ENCODE data around the gene AOAH.
"Not testable (repeated sequence)": the region's sequence is repeated elsewhere in the genome, so short reads cannot be mapped to it uniquely, and the experiment has no call there.

AOAH gene

DNA sequence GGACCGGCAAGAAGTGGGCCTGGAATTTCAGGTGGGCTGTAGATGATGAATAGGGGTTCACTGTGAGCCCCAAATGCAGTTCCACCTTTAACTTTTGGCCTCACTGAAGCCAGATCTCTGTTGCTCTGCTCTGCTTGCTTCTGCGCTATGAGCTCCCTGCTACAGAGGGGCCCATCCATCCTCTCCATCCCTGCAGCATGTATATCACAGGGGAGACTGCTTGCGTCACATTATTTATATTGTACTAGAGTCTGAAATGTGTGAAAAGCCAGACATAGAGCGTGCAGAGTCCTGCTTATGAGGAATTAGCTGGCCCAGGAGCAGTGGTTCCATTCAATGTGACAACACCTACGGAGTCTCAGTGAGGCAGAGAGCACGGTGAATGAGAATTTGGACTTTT, 69.9 kb downstream of the AOAH start:
- no peak for DNase-seq

DNA sequence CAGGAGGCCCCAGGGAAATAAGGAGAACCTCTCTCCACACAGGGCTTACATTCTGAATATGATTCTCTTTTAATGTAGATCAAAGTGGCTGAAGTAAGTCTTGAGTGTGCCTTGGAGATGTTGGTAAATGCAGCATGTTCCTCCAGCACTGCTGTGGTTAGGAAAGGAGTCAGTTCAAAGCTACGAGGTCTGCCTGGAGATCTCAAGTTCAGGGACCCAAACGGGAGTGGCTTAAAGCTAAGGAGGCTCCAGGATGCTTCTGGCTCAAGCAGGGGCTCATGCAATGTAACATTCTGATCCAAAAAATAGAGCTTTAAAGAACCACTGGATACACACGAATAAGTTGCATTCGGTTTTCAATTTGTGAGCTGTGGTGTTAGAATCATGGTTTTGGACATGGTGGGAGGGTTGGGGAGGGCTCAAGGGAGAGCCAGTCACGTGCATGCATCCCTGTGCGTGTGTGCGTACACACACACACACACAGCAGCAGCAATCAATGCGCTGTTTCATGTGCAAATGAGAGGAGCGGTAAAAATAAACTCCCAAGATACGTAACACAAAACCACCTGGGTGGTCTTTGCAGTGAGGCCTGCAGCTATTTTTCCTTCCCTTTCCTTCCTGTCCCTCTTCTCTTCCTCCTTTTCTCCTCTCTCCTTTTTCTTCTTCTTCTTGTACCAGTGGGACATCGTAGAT, 70.5 kb downstream of the AOAH start:
- DNase-seq: no peak

DNA sequence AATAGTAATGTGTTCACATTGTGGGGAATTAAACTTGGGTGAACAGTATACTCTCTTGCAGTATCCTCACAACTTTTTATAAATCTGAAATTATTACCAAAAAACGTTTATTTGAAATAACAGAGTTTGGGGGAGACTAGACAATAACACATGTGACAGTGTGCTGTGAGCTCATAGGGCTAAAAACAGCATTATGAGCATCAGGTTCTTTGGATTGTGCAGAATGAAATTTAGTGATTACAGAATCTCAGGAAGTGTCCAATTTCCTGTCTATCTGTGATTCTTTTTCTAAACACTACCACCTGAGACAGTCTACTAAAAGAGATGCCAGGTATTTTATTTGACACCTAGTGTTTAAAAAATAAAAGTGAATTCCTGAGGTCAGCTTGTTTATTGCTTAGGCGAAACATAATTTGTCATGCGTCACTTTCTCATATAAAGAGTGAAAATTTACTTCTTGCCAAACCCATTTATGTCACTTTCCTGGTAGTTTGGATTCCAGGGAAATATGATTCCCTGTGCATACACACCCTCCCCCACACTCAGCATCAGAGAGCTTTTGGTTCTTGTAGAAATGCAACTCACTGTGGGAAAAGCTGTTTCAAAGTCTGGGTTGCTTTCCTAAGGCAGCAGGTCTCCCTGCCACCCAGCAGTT, 71.2 kb downstream of the AOAH start:
- no peak for DNase-seq

DNA sequence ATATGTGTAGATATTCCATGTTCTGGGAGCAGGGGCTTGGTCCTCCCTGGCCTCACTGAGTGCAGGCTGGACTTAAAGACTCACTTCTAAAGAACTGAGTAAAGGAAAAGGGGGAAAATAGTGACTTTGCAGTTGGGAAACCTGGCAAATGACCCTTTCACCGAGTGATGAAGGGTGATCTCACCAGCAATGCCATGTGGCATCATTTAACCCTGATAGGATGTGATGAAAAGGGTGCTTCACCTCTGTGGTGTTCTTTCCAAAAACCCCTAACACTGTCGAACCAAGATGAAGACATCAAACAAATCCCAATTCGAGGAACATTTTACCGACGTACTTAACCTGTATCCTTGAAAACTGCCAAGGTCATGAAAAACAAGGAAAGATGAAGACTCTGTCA, 71.9 kb downstream of the AOAH start:
- no peak for DNase-seq

DNA sequence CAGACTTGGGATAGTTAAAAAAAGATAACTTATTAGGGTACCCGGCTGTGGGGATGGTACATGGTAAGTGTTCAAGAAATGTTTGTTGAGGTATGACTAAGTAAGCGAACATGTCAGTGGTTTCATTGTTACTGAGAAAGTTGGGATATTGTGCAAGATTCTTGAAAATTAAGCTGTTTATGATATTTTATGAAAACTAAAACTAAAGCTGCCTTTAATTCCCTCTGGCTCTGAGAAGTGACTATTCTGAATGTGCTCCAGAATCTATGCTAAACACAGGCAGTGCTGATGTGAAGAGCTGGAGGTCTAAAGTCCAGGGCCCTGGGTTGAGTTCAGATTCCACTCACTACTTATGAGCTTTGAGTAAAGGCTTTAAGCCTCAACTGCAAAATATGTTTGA, 72.9 kb downstream of the AOAH start:
- DNase-seq: no peak

DNA sequence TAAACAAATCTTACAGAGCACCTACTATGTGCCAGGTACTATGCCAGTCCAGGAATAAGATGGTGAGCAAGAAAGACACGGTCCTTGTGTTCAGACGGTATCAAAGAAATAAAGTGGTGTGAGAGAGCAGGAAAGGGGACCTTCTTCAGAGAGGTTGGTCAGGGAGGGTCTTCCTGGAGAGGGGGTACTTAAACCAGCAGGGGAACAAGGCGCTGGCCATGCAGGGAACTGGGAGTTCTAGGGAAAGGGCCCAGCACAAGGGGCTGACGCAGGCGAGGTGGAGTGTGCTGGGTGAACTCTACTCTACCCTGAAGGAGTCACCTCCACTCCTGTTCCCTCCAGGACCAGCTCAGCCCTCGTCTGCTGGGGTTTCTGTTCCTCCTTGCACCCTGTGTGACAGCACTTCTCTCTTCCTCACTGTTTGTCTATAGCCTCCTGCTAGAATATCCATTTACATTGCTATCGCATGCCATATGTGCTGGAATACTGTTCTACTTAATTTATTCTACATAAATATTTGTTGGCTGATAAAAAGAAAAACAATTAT, 73.5 kb downstream of the AOAH start:
- no peak for DNase-seq

DNA sequence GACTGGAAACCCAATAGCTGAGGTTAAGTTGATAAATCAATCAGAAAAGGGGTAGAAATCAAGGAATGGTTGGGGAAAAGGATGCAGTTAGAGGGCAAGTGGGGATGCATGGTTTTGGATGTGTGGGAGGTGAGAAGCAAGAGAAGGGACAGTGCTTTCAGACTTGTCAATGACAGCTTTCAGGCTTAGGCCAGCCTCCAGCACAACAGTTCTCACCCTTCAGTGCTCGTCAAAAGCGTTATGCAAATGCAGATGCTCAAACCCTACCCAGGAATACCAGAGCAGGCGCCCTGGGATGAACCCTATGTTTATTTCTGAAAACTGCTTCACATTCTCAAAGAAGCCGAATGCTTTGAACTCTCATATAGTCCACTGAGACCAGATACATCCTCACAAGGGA, 74.0 kb downstream of the AOAH start:
- no peak for DNase-seq

DNA sequence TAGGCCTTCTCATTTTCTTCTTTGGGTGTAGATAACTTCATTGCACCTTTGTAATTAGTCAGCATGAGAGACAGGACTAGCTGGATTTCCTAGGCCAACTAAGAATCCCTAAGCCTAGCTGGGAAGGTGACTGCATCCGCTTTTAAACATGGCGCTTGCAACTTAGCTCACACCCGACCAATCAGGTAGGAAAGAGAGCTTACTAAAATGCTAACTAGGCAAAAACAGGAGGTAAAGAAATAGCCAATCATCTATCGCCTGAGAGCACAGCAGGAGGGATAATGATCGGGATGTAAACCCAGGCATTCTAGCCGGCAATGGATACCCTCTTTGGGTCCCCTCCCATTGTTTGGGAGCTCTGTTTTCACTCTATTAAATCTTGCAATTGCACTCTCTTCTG, 75.0 kb downstream of the AOAH start:
- not testable (repeated sequence) for DNase-seq

DNA sequence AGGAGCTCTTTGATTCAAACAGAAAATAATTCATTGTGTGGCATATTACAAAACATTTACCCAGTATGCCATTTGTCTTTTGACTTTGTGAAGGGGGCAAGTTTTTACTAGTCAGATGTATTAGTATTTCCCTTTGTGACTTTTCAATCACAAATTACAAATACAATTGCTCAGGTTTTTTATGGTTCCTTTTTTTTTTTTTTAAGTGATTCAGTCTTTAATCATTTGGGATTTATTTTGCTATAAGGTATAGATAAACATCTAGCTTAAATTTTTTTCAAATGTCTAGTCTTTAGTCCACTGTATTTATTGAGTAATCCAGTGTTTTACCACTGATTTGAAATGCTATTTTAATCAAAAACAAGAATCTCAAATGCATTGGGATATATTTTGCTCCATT, 75.9 kb downstream of the AOAH start:
- DNase-seq: no peak

DNA sequence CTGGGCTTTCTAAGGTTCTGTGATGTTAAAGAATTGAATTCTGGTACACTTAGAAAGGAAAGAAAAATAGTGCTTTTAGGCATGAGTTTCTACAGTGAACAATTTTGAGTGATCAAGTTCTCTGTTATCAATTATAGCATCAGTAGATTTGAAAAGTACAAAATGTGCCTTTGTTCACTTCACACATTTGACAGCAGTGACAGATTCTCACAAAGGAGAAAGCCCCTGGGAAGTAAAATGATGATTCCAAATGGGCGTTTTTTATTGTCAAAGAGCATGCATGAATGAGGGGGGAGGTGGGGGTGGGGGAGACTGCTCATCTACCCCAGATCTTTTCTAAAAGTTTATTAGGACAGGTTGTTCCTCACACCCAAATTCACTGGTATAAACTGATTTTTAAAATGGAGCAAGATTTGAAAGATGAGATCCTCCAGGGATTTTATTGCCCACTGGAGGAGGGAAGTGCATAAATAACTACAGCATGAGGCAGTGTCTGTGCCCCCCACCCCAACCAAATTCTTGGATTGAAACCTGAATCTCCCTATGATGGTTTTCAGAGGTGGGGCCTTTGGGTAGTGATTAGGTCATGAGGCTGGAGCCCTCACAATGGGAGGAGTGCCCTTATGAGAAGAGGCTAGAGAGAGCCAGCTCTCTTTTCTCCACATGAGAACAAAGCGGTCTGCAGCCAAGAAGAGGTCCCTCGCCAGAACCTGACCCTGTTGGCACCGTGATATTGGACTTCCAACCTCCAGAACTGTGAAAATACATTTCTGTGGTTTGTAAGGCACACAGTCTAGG, 79.5 kb downstream of the AOAH start:
- DNase-seq: no peak

DNA sequence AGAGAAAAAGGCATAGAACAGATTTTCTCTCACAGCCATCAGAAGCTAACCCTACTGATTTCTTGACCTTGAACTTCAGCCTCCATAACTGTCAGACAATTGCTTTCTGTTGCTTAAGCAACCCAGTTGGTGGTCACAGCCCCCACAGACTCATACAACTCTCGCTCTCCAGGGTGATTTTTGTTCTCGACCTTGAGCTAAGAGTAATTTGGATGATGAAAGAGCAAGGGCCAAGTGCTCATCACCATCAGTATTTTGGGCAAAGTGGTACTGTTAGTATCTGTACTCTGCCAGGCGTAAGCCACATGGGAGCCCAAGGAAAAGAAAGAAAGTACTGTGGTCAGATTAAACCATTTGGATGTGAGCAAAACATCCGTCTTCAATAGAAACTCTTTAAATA, 81.9 kb downstream of the AOAH start:
- DNase-seq: no peak

DNA sequence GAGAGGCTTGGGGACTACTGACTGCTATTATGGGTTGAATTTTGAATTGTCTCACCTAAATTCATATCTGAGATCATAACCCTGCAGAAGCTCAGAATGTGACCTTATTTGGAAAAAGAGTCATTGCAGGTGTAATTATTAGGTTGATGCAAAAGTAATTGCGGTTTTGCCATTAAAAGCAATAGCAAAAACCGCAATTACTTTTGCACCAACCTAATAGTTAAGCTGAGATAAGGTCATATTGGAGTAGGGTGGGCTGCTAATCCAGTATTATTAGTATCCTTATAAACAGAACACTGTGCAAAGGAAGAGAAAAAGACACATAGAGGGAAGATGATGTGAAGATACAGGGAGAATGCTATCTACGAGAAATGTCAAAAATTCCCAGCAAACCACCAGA, 82.3 kb downstream of the AOAH start:
- DNase-seq: no peak

DNA sequence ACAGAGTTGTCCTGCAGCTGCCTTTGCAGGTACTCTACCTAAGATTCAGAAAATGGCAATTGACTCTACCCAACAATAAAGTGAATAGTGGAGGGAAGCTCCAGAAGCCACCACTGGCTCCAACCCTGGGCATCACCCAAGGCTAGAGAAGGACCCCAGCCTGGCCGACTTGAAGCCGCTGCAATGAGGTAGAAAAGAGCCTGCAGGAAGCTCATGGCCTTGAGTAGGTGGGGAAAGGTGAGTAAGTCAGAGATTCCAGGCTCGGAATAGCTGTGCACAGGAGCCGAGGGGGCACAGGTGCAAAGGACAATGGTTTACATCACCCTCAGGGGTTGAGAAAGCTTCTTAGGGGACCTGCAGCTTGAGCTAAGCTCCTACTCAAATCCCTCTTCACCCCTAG, 83.6 kb downstream of the AOAH start:
- DNase-seq: no peak

DNA sequence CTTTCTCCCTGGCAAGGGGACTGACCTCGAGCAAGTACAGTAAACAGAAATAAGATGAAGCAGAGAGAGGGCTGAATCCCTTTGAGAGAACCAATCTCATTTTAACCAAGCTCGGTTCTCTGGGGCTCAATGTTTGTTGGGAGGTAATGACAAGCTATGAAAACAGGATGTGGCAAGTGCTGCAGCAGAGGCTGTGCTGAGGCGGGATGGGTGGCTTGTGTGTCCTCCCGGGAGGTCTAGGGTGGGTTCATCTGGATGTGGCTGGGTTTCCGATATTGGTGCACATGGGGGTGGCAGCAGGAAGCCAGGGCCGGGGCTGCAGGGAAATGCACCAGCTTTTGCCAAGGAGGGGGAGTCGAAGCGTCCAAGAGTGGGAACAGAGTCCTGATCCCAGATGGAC, 84.5 kb downstream of the AOAH start:
- DNase-seq: peak; percentile 20

DNA sequence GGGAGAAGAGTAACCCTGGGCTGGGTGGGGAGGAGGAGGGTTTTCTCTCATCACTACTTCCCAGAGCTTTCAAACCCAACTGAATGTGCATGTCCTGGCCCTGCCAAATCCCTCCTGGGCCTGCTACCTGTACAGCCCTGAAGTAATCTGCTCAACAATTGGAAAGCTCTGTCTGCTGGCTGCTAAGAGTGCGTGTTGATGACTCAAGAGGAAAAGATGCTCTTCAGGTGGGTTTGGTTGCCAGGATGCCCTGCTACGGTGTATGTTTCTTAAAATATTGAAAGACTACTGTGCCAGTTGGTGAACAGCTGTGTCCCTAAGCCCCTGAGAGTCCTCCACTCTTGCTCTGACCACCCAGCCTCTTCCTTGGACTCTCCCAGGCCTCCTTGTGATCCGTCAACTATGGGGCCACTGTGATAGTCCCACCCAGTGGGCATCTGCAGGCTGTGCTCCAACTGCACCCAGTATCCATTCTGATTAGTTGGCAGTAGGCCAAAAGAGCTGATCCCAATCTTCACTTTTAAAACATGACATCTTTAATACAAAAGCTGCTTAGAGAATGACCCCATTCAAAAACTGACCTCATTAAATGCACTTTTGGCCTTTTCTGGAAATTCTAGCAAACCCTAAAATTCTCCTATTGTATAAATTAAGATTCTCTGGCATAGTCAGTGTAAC, 85.6 kb downstream of the AOAH start:
- no peak for DNase-seq

DNA sequence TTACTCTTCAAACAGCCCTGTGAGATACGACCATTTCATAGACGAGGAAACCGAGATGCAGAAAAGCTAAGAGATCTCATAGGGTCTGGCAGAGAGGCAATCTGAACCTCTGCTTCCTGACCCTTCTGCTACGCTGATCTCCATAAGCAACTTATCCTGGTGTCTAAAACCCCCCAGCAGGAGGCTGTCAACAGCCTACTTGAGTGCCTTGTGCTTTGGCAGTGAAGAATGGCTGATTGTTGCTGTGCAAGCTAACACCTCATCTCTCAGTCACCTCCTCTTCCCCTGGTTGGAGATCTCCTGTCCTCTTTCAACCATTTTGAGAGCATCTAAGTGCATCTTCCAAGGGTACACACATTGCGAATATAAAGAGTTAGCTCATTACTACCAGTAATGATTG, 86.2 kb downstream of the AOAH start:
- DNase-seq: no peak

DNA sequence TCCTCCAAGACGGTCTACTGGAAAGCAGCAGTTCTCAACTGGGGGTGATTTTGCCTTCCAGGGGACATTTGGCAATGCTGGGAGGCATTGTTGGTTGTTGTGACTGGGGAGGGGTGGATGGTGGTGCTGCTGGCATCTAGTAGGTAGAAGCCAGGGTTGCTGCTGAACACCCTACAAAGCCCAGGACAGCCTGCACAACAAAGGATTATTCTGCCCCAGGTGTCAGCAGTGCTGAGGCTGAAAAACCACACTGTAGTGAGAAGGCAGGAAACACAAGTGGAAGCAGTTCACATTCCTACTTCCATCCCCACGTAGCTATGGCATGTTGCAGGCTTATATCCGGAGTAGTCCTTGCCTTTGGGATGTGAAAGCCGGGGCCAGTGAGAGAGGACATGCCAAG, 86.9 kb downstream of the AOAH start:
- no peak for DNase-seq

DNA sequence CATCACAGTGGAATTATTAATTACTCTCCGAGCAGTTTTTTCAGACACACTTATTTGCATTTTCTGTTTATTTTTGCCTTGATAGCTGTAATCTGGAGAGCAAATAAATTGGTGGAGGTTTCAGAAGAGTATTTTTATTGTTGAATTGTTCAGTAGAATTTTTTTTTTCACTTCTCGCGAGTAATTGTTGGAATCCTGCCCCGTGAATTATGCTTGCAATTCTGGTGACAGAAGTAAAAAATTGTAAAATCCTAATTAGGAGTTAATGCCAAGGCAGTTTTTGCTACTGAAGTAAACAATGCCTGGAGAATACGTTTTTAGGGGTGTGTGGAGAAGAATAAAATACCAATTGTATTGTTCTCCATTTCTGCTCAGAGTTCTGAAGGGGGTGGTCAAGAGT, 88.2 kb downstream of the AOAH start:
- DNase-seq: no peak

DNA sequence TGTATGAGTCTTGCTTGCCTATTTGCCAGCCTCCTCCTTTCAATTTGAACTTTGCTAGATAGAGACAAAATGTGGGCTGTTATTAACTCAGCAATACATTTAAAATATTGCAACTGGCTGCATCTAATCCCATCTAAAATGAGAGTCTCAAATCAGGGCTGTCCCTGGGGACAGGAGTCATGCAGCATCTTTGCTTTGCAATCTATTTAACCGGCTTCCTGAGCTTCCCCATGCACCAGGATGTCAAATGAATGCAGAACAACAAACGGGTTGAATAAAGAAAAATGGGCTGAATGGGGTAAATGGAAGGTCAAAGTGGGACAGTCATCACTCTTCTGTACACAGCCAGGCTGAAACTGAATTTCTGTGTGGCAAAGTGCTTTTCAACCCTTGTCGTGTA, 89.2 kb downstream of the AOAH start:
- DNase-seq: no peak

DNA sequence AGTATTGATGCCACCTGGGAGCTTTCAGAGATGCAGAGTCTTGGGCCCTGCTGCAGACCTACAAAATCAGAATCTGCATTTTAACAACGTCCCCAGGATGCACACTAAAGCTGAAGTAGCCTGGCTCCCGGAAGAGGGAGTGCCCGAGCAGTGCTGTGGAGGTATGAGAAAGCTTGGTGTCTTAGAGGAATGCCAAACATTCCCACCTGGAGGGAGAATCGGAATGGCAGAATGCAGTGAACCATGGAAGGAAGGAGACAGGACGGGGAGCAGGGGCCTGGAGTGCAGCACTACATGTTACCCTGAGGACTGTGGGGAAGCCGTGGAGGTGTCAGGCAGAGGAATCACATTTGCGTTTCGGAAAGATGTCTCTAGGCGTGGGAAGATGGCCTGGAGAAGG, 90.9 kb downstream of the AOAH start:
- no peak for DNase-seq

DNA sequence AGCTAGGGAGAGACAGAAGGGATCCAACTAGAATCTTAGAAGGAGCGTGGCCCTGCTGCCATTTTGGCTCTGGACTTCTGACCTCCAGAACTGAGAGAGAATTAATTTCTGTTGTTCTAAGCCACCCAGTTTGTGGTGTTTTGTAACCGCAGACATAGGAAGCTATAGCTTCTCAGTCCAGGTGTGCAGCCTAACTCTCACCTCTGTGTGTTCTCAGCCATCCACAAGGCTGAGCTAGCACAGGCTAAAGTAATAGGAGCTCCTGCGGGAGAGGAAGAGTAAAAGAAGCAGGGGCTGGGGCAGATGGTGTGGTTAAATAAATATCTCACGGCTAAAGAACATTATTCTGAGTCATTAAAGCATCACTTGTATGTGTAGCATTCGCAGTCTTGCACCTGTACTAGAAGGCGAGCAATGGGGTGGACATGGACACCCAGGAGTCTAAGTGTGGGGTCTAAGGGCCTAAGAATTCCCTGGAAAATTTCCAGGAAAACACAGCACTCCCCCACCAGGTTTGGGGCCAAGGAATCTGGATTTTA, 94.1 kb downstream of the AOAH start:
- DNase-seq: no peak

DNA sequence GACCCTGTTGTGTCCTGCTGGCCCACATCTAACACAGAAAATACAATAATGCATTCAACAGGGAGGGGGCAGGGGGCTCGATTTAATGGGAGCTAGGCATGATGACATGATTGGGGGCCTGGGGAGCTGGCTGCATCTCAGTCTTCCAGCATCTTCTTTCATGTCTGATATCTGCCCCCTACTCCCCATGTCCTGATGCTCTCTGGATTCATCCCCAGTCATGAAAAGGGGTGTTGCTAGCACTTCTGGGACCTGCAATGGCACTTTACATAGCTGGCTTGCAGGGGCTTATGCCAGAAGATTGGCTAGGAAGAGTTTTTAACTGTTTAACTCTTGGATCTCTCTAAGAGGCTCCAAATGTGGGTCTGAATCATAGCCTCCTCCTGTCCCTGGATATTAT, 94.9 kb downstream of the AOAH start:
- no peak for DNase-seq

DNA sequence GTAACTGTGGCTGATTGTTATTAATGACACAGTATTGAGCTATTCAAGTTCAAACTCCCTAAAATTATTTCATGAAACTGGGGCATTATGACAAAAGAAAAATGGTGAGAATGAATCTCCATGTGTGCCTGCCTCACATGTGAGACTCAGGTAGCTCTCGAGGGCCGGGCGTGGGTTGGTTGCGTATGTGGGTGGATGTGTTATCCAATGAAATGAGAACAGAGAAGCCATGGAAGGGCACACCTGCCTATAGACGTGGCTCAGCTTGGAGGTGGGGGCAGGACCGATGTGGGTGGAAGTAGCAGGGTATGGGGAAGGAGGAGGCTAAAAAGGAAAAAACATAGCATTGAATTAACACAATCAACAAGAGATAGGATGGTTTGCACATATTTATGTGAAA, 96.5 kb downstream of the AOAH start:
- DNase-seq: no peak

Data from stimulated activated CD4-positive, alpha-beta T cell treated with anti-CD3 and anti-CD28 coated beads, Interleukin-4, amount 100 ng/mL, for 24 hours (primary cell).